Activated CD8-positive, alpha-beta memory T cell treated with anti-CD3 and anti-CD28 coated beads, Interleukin-2, amount 10 ng/mL, durations not matched to agents 7 days and 5 days (primary cell): ENCODE data around the gene NIPAL1. TPM values are rescaled to one million over a fixed set of nuclear protein-coding genes. Genes with fewer than 3 reads are reported as not detected.
A peak's percentile ranks its signal among the peaks of the same experiment; 100 is the strongest.

ENCODE experiments used
- ATAC-seq: fragments of 150-1000 bp; cut with Tn5 transposase; one replicate; pipeline ENCODE4 v1.10.0; 2021; ENCODE audit warnings: moderate library complexity
- CTCF ChIA-PET: fragments of 350-600 bp; sonication (Branson Sonifier 250); formaldehyde crosslinking; loops from one replicate; lab custom pipeline; 2021; ENCODE audit warnings: antibody characterized with exemption; lab: Charles Lee
- DNase-seq: peaks from one replicate; pipeline ENCODE4 v3.0.0-alpha.2; 2020
- H3K27ac Mint-ChIP-seq: one replicate; pipeline ENCODE4 v1.8.0; 2021; ENCODE audit warnings: mild to moderate bottlenecking, mixed read lengths
- H3K27me3 Mint-ChIP-seq: one replicate; pipeline ENCODE4 v1.8.0; 2021; ENCODE audit warnings: mixed read lengths
- H3K36me3 Mint-ChIP-seq: one replicate; pipeline ENCODE4 v1.8.0; 2021; ENCODE audit warnings: mild to moderate bottlenecking, mixed read lengths
- H3K4me1 Mint-ChIP-seq: one replicate; pipeline ENCODE4 v1.8.0; 2021; ENCODE audit warnings: mixed read lengths
- H3K4me3 Mint-ChIP-seq: one replicate; pipeline ENCODE4 v1.8.0; 2021; ENCODE audit warnings: mild to moderate bottlenecking, moderate library complexity, mixed read lengths
- H3K9me3 Mint-ChIP-seq: one replicate; pipeline ENCODE4 v1.8.0; 2022; ENCODE audit warnings: low read depth, mixed read lengths
- total RNA-seq, 2 experiments: library from RNA; stranded (reverse); gene quantifications; one replicate each; pipeline ENCODE4 v1.2.3, GENCODE V29; 2021

The NIPAL1 gene
- total RNA-seq, 2 experiments from 2014 or later = 0.35 to 1.4 TPM

DNA sequence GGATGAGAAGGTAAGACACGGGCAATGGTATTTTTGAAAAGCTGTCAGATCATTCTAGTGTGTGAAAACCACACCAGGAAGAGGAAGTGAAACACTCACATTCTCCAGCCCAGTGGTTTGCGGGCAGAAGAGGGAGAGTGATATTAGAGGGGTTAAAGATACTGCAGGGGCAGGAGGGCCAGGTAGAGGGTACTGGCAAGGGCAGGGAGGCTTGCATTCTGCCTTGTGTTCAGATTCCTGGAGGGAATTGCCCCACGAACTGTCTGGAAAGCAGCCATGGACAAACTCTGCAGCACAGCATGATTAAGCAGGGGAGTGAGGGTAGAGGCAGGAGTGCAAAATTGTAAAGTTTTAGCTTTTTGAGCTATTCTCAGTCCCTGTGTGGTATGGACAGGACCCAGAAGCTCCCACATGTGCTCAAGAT, 30.9 kb downstream of the NIPAL1 start:
- no peaks in the 10 kb centered on the region for H3K36me3 Mint-ChIP-seq
- H3K27ac Mint-ChIP-seq = no peak overlapping the region
- peaks cover 85% of the 10 kb centered on the region for H3K27me3 Mint-ChIP-seq
- peaks cover 26% of the 10 kb centered on the region for H3K4me1 Mint-ChIP-seq
- H3K9me3 Mint-ChIP-seq = no peaks in the 10 kb centered on the region
- CTCF ChIA-PET = interaction anchor here (0.8 to 2.2 kb wide), 4 partner anchors 10 to 92 kb away, joined by 3 to 14 read pairs (median 3); no protein-coding TSS in a partner anchor
- no peak overlapping the region for H3K4me3 Mint-ChIP-seq
- ATAC-seq = peak; percentile 91
- peak; percentile 93 for DNase-seq

- CTCF ChIA-PET = interaction anchor here (0.8 to 2.2 kb wide), 4 partner anchors 10 to 92 kb away, joined by 3 to 14 read pairs (median 3); no protein-coding TSS in a partner anchor
- Mint-ChIP-seq H3K4me3 (no peak overlapping the region), H3K27ac (no peak overlapping the region), H3K27me3 (peaks cover 81% of the 10 kb centered on the region), H3K4me1 (peaks cover 26% of the 10 kb centered on the region), H3K36me3 (no peaks in the 10 kb centered on the region), H3K9me3 (no peaks in the 10 kb centered on the region)
- DNase-seq (no peak), ATAC-seq (no peak)
Measured at GRCh38 chr4:48047896-48048295, 31.3 kb downstream of the NIPAL1 start.

DNA sequence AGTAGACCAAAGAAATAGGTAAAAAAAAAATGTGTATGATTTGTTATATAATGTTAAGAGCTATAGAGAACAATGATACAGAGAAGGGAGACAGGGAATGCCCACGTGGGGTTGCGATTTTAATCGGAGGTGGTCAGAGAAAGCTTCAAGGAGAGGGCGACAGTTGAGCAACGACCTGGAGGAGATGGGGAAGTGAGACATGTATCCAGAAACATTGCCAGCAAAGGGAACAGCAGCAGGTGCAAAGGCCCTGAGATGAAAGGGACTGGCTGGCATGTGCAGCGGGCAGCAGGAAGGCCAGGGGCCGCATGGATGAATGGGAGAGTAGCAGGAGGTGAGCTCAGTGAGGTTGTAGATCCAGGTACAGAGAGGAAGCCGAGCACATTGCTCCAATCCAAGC, 32.9 kb downstream of the NIPAL1 start:
- Mint-ChIP-seq H3K27ac (no peak overlapping the region), H3K36me3 (no peaks in the 10 kb centered on the region), H3K27me3 (peaks cover 66% of the 10 kb centered on the region), H3K9me3 (no peaks in the 10 kb centered on the region), H3K4me3 (no peak overlapping the region), H3K4me1 (peaks cover 25% of the 10 kb centered on the region)
- CTCF ChIA-PET = interaction anchor here (1.1 kb wide), 1 partner anchor 16 kb away, joined by 5 read pairs; no protein-coding TSS in a partner anchor
- ATAC-seq (no peak), DNase-seq (no peak)

DNA sequence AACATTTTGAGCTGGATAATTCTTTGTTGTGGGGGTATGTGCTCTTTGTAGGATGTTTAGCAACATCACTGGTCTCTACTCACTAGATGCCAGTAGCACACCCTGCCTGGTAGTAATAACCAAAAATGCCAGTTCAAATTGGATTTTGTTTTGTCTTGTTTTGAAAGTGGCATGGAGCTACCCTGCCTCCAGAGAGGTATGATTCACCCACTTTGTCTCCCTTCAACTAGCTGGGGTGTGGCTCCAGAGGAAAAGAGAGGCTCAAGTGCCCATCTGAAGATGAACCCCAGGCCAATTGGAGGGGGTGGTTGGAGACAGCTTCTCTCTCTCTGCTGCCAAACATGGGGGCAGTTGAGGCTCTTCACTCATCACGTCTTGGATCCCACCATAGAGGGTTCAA, 34.5 kb downstream of the NIPAL1 start:
- Mint-ChIP-seq H3K27ac (no peak overlapping the region), H3K4me1 (peaks cover 21% of the 10 kb centered on the region), H3K9me3 (no peaks in the 10 kb centered on the region), H3K27me3 (peaks cover 52% of the 10 kb centered on the region), H3K36me3 (no peaks in the 10 kb centered on the region), H3K4me3 (no peak overlapping the region)
- CTCF ChIA-PET = no interaction called here
- ATAC-seq (no peak), DNase-seq (no peak)

DNA sequence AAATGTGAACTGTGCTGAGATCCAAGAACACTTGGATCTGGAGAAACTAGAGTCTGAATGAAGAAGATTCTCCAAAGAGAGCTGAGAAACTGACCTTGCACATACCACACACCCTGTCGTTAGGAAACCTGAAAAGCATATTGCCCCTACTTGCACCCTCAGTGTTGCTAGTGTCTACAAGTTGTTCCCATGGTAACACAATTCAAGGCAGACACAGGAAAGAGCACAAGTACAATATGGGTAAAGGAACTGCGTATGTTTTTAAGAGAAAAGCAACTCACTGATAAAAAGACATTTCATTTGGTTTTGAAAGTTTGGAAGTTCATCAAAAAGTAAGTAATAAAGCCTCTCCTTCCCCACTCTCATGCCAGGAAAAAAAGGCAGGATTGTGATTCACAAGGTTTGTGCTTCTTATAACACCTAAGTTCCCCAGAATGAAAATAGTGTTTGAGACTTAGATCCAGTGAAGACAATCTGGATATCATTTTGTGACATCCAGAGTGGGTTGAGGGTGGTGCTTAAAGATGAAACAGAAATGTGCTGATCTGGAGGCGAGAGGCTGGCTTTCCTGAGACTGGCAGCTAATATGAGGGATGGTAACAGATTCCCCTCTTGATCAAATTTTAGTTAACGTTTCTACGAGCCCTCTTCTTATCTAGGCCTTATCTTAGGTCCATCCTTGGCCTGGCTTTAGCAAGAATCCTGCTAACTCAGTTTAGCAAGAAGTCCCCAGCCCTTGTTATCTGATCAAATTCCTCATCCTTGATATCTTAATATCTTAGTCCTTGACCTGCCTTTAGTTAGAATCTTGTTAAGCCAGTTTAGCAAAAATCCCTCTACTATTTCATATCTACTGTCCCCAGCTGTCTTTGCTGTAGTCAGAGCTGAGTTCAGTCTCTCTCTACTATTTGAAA, 42.3 kb downstream of the NIPAL1 start:
- H3K4me1 Mint-ChIP-seq = no peaks in the 10 kb centered on the region
- ATAC-seq = no peak
- H3K9me3 Mint-ChIP-seq = peaks cover 4% of the 10 kb centered on the region
- CTCF ChIA-PET = interaction anchor here (0.9 kb wide), 1 partner anchor 125 kb away, joined by 3 read pairs; no protein-coding TSS in a partner anchor
- H3K36me3 Mint-ChIP-seq = peaks cover 2% of the 10 kb centered on the region
- DNase-seq = no peak
- peaks cover 11% of the 10 kb centered on the region for H3K27me3 Mint-ChIP-seq
- H3K27ac Mint-ChIP-seq = no peak overlapping the region
- no peak overlapping the region for H3K4me3 Mint-ChIP-seq

- Mint-ChIP-seq H3K27me3 (peaks cover 4% of the 10 kb centered on the region), H3K4me1 (peaks cover 11% of the 10 kb centered on the region), H3K36me3 (peaks cover 28% of the 10 kb centered on the region), H3K27ac (no peak overlapping the region), H3K9me3 (peaks cover 4% of the 10 kb centered on the region), H3K4me3 (no peak overlapping the region)
- ATAC-seq (no peak), DNase-seq (no peak)
- CTCF ChIA-PET = no interaction called here
Measured at GRCh38 chr4:48064349-48064748, 47.8 kb downstream of the NIPAL1 start.

- no peak overlapping the region for H3K27ac Mint-ChIP-seq
- no peak for ATAC-seq
- CTCF ChIA-PET = interaction anchor here (2.0 kb wide), 1 partner anchor 31 kb away, joined by 6 read pairs; no protein-coding TSS in a partner anchor
- H3K27me3 Mint-ChIP-seq = no peaks in the 10 kb centered on the region
- peaks cover 11% of the 10 kb centered on the region for H3K4me1 Mint-ChIP-seq
- H3K36me3 Mint-ChIP-seq = peaks cover 32% of the 10 kb centered on the region
- no peak overlapping the region for H3K4me3 Mint-ChIP-seq
- no peak for DNase-seq
- H3K9me3 Mint-ChIP-seq = no peaks in the 10 kb centered on the region
Measured at GRCh38 chr4:48065587-48066052, 49.0 kb downstream of the NIPAL1 start.

GRCh38 chr4:48067536-48067935, 51.0 kb downstream of the NIPAL1 start:
- peaks cover 37% of the 10 kb centered on the region for H3K36me3 Mint-ChIP-seq

GRCh38 chr4:48068182-48068581, 51.6 kb downstream of the NIPAL1 start:
- no peak for DNase-seq
- CTCF ChIA-PET = no interaction called here
- Mint-ChIP-seq H3K9me3 (no peaks in the 10 kb centered on the region), H3K4me1 (peaks cover 11% of the 10 kb centered on the region), H3K36me3 (peaks cover 37% of the 10 kb centered on the region), H3K27me3 (no peaks in the 10 kb centered on the region), H3K4me3 (no peak overlapping the region), H3K27ac (no peak overlapping the region)
- ATAC-seq = no peak

More at GRCh38 chr4:48067536-48067935, 51.0 kb downstream of the NIPAL1 start:
- H3K27me3 Mint-ChIP-seq = no peaks in the 10 kb centered on the region
- H3K4me1 Mint-ChIP-seq = peaks cover 11% of the 10 kb centered on the region
- DNase-seq = no peak
- H3K4me3 Mint-ChIP-seq = no peak overlapping the region
- CTCF ChIA-PET = no interaction called here
- ATAC-seq = no peak
- H3K9me3 Mint-ChIP-seq = no peaks in the 10 kb centered on the region
- no peak overlapping the region for H3K27ac Mint-ChIP-seq

DNA sequence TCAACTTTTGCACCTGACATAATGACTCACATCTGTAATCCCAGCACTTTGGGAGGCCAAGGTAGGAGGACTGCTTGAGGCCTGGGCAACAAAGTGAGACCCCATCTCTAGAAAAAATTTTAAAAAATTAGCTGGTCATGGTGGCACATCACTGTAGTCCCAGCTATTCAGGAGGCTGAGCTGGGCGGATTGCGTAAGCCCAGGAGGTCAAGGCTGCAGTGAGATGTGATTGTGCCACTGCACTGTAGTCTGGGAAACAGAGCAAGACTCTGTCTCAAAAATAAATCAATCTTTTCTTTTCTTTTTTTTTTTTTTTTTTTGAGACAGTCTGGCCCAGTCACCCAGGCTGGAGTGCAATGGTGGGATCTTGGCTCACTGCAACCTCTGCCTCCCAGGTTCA, 52.5 kb downstream of the NIPAL1 start:
- ATAC-seq = no peak

GRCh38 chr4:48071191-48071590, 54.6 kb downstream of the NIPAL1 start:
- H3K4me3 Mint-ChIP-seq = no peak overlapping the region
- no peaks in the 10 kb centered on the region for H3K27me3 Mint-ChIP-seq
- CTCF ChIA-PET = no interaction called here
- no peaks in the 10 kb centered on the region for H3K9me3 Mint-ChIP-seq
- H3K4me1 Mint-ChIP-seq = no peaks in the 10 kb centered on the region
- H3K36me3 Mint-ChIP-seq = peaks cover 38% of the 10 kb centered on the region
- ATAC-seq = no peak
- no peak for DNase-seq
- H3K27ac Mint-ChIP-seq = no peak overlapping the region

More for the DNA sequence above, 52.5 kb downstream of the NIPAL1 start:
- H3K9me3 Mint-ChIP-seq = no peaks in the 10 kb centered on the region
- H3K4me1 Mint-ChIP-seq = peaks cover 11% of the 10 kb centered on the region
- H3K4me3 Mint-ChIP-seq = no peak overlapping the region
- CTCF ChIA-PET = no interaction called here
- DNase-seq = no peak
- H3K36me3 Mint-ChIP-seq = peaks cover 39% of the 10 kb centered on the region
- H3K27me3 Mint-ChIP-seq = no peaks in the 10 kb centered on the region
- H3K27ac Mint-ChIP-seq = no peak overlapping the region

DNA sequence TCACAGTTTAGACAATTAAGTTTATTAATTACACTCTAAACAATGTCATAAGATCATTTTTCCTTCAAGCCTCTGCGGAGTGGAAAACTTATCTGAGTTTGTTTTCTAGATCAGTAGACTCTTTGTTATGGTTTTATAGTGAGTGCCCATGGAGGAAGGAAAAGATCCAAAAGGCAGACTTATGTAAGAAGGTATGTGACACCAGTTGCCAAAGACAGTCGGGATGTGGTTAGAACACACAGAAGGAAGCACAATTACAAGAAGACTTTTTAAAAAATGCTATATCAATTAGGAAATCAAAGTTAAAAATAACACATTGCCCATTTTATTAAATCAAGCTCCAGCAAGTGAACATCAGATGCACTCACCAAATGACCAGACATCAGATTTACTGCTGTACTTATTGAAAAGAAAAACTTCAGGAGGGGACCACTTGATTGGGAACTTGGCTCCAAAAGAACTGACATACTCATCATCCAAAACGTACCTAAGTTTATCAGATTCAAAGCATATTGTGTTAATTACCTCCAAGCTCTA, 57.1 kb downstream of the NIPAL1 start:
- no peaks in the 10 kb centered on the region for H3K4me1 Mint-ChIP-seq
- no peak overlapping the region for H3K4me3 Mint-ChIP-seq
- peaks cover 24% of the 10 kb centered on the region for H3K36me3 Mint-ChIP-seq
- H3K27me3 Mint-ChIP-seq = no peaks in the 10 kb centered on the region
- no peaks in the 10 kb centered on the region for H3K9me3 Mint-ChIP-seq
- DNase-seq = no peak
- no peak overlapping the region for H3K27ac Mint-ChIP-seq
- ATAC-seq = no peak
- CTCF ChIA-PET = no interaction called here

- CTCF ChIA-PET = no interaction called here
- Mint-ChIP-seq H3K27me3 (no peaks in the 10 kb centered on the region), H3K27ac (no peak overlapping the region), H3K9me3 (no peaks in the 10 kb centered on the region), H3K36me3 (peaks cover 23% of the 10 kb centered on the region), H3K4me1 (no peaks in the 10 kb centered on the region), H3K4me3 (no peak overlapping the region)
- no peak for ATAC-seq
- no peak for DNase-seq
Measured at GRCh38 chr4:48074657-48075056, 58.1 kb downstream of the NIPAL1 start.
